Activated T-helper 1 cell treated with anti-CD3 and anti-CD28 coated beads, Interleukin-12 subunit alpha, Interleukin-12 subunit beta, Interleukin-2, Interleukin-4 antibody, amounts not matched to agents 30 ng/mL and 10 ng/mL and 1 ng/mL, durations not matched to agents 14 hours and 24 hours and 36 hours (primary cell): Measurements from ENCODE around the gene PHGDH. TPM values are rescaled to one million over a fixed set of nuclear protein-coding genes. Genes with fewer than 3 reads are reported as not detected.
"Not testable (repeated sequence)": the region's sequence is repeated elsewhere in the genome, so short reads cannot be mapped to it uniquely, and the experiment has no call there.

Experiments
- DNase-seq: peaks from one replicate; pipeline ENCODE4 v3.0.0; 2021; ENCODE audit warnings: low spot score
- H3K27ac Mint-ChIP-seq: one replicate; pipeline ENCODE4 v1.8.0; 2021; ENCODE audit warnings: mild to moderate bottlenecking, mixed read lengths
- H3K27me3 Mint-ChIP-seq: one replicate; pipeline ENCODE4 v1.8.0; 2022; ENCODE audit warnings: mild to moderate bottlenecking, moderate library complexity, mixed read lengths; ENCODE audit not compliant: insufficient read depth
- H3K36me3 Mint-ChIP-seq: one replicate; pipeline ENCODE4 v1.8.0; 2021; ENCODE audit warnings: low read depth, mixed read lengths
- H3K4me1 Mint-ChIP-seq: one replicate; pipeline ENCODE4 v1.8.0; 2021; ENCODE audit warnings: low read depth, mixed read lengths
- H3K4me3 Mint-ChIP-seq: one replicate; pipeline ENCODE4 v1.8.0; 2021; ENCODE audit warnings: mild to moderate bottlenecking, moderate library complexity, mixed read lengths
- H3K9me3 Mint-ChIP-seq: one replicate; pipeline ENCODE4 v1.8.0; 2021; ENCODE audit warnings: mixed read lengths
- intact Hi-C: fragments of 100-400 bp; cut with micrococcal nuclease; formaldehyde crosslinking; loops from one replicate; pipeline ENCODE4 v1.15.1; 2024
- total RNA-seq: library from RNA; stranded (reverse); gene quantifications from 2 replicates; pipeline ENCODE4 v1.2.3, GENCODE V29; 2022

The PHGDH gene
- total RNA-seq, 1 donor from 2014 or later: 49.3 TPM

DNA sequence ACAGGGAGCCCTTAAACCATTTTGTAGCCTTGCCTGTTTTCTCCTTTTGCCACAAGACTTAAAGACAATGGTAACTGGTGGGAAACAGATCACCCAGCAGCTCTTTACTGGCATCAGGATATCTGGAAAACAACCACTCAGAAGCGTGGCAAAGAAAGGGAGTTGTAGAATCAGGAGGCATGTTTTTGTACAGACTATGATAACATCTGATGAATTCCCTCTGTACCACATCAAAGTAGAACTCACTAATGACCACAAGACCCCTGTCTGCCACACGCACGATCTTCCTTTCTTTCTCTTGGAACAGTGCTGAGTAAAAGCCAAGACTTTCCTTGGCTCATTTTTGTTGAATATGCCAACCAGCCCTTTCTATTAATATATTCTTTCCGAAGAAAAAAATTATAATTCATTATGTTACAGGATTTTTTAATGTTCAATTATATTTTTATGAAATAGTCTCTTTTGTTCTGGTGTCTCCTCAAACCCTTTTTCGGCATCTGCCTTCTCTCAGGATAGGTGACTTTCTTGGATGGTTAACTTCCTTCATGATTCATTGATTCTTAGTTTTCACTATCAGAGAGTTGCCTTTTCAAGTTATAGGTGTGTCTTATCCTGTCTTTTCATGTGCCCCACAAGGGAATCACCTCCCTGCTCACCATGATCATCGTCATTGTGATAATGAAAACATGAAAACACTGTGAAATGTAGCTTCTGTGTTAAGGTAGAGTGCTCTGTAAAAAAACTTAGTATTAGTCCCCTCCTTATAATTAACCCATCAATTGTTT is 7.9 kb upstream of the PHGDH start:
- Mint-ChIP-seq H3K4me1 (no peaks in the 10 kb centered on the region), H3K27me3 (peaks cover 15% of the 10 kb centered on the region), H3K4me3 (no peak overlapping the region), H3K9me3 (peaks cover 35% of the 10 kb centered on the region), H3K36me3 (peaks cover 8% of the 10 kb centered on the region), H3K27ac (no peak overlapping the region)
- no peak for DNase-seq
- intact Hi-C loops: no loop called here

DNA sequence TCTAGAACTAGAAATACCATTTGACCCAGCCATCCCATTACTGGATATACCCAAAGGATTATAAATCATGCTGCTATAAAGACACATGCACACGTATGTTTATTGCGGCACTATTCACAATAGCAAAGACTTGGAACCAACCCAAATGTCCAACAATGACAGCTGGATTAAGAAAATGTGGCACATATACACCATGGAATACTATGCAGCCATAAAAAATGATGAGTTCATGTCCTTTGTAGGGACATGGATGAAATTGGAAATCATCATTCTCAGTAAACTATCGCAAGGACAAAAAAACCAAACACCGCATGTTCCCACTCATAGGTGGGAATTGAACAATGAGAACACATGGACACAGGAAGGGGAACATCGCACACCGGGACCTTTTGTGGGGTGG is 5.1 kb upstream of the PHGDH start:
- intact Hi-C loops, H3K36me3 Mint-ChIP-seq, H3K27ac Mint-ChIP-seq, H3K4me1 Mint-ChIP-seq, DNase-seq, H3K4me3 Mint-ChIP-seq: not testable (repeated sequence)
- H3K27me3 Mint-ChIP-seq: peaks cover 33% of the 10 kb centered on the region
- H3K9me3 Mint-ChIP-seq: peaks cover 24% of the 10 kb centered on the region

DNA sequence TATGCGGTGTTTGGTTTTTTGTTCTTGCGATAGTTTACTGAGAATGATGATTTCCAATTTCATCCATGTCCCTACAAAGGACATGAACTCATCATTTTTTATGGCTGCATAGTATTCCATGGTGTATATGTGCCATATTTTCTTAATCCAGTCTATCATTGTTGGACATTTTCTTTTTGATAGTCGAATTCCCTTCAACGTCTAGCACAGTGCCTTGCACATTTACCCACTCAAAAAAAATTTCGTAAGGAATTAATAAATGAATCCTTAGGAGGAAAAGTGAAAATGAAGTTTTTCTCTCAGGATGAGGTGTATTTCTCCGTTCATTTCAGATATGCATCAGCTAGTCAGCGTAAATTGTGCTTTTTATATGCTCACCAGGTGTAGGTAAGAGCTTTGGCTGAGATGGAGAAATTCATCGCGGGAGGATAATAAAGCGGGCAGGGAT is 354 bp upstream of the PHGDH start:
- Mint-ChIP-seq H3K27ac (peak overlapping the region; percentile 80), H3K4me1 (peaks cover 40% of the 10 kb centered on the region), H3K27me3 (peaks cover 30% of the 10 kb centered on the region), H3K4me3 (peak overlapping the region; percentile 94)
- intact Hi-C loops: loop anchor here (5.0 kb wide), 2 partner anchors 64 to 569 kb away; partner anchors contain the start of genes WARS2 and ZNF697
- not testable (repeated sequence) for H3K36me3 Mint-ChIP-seq, H3K9me3 Mint-ChIP-seq, DNase-seq

DNA sequence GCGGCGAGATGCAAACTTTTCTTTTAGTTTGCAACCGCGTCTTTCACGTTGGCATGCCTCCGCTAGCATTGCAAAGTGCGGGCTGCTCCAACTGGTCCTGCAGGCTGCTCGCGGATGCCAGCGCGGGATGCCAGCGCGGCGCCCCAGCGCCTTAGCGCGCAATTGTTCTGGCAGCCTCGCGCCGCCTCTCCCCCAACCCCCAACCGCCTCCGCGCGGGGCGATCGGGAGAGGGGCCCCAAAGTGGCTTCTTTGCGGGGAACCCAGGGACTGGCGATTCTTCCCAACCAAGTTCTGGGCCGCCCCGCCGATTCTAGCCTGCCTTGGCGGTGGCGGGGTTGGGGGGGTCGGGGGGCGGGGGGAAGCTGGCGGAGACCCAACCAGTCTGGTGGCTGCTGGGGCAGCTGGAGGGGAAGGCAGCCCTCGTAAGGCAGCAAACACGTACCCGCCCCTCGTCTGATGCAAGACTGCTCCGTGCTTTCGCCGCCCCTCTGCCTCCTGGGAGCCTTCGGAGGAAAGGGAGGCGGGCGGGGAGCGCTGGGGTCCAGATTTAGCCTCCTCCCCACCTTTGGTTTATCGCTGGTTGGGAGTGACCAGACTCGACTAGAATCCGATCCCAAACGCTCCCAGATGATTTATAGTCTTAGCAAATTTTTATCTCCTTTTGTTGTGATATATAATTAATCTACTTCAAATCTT is 756 bp downstream of the PHGDH start:
- H3K27ac Mint-ChIP-seq: peak overlapping the region; percentile 81
- peaks cover 42% of the 10 kb centered on the region for H3K4me1 Mint-ChIP-seq
- H3K4me3 Mint-ChIP-seq: peak overlapping the region; percentile 94
- peaks cover 30% of the 10 kb centered on the region for H3K27me3 Mint-ChIP-seq
- intact Hi-C loops: loop anchor here (5.0 kb wide), 2 partner anchors 65 to 570 kb away; partner anchors contain the start of genes WARS2 and ZNF697
- peak; percentile 20 for DNase-seq
- no peaks in the 10 kb centered on the region for H3K9me3 Mint-ChIP-seq
- peaks cover 10% of the 10 kb centered on the region for H3K36me3 Mint-ChIP-seq

DNA sequence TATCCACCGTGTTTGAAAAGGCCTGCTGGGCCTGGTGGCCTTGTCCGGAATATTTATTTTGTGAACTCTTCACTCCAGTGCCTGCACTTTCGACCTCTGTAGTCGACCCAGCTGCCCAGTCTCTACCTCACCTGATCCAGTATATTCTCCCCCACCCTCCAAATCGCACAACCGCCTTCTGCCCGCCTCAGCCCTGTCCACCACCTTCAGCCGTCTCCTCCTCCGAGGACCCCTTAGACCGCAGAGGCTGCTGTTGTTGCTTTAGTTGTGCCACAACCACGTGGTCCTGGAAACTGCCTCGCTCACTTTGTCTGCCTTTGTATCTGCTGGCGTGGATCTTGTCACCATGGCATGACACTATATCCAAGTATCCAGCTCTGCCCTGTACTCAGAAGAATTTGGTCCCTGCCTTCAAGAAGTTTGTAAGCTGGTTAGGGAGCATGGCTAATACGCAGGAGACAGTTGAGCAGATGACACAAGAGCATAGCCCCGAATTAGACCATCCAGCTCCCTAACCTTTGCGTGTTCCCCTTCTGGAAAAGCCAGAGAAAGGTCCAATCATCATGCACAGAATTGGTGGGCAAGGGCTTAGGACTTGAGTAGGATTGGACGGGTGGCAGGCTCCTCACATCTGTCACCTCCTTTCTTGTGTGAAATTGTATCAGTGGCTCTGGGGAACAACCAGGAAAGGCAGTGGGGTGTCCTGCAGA is 1.5 kb downstream of the PHGDH start:
- Mint-ChIP-seq H3K36me3 (peaks cover 12% of the 10 kb centered on the region), H3K27ac (peak overlapping the region; percentile 81), H3K9me3 (no peaks in the 10 kb centered on the region), H3K4me1 (peaks cover 42% of the 10 kb centered on the region), H3K27me3 (peaks cover 25% of the 10 kb centered on the region), H3K4me3 (peak overlapping the region; percentile 91)
- intact Hi-C loops: loop anchor here (5.0 kb wide), 2 partner anchors 66 to 571 kb away; partner anchors contain the start of genes WARS2 and ZNF697
- no peak for DNase-seq

DNA sequence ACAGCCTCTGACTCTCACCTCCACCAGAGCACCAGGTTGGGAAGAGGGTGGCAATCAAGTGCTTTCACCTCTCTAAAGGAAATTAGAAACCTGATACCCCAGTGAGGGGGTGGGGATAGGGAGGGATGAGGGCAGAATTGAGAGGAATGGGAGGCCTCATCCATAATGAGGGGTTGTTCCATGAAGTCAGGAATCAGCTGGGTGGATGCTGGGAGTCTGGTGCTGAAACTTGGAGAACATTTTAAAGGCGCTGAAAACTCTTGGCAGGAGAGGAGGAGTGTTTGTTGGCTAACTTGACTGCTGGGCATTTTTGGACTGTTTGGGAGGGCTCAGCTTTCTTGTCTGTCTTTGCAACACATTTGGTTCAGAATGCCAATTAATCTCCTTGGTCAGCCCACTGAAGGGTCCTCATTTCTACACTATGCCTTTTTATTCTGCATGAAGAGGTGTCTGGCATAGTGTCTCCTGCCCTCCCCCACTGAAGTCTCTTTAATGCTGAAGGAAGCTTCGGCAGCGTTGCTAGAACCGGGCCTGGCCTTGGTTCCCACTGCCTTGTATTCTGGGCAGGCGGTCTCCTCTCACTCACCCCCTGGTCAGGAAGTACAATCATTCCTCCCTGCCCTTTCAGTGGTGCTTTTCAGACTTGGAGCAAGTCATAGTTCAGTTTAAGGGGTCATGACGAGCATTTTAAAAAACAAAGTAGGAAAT is 2.2 kb downstream of the PHGDH start:
- Mint-ChIP-seq H3K9me3 (no peaks in the 10 kb centered on the region), H3K27ac (no peak overlapping the region), H3K27me3 (peaks cover 18% of the 10 kb centered on the region), H3K36me3 (peaks cover 12% of the 10 kb centered on the region), H3K4me1 (peaks cover 42% of the 10 kb centered on the region), H3K4me3 (peak overlapping the region; percentile 91)
- intact Hi-C loops: loop anchor here (5.0 kb wide), 2 partner anchors 67 to 572 kb away; partner anchors contain the start of genes WARS2 and ZNF697
- DNase-seq: no peak

DNA sequence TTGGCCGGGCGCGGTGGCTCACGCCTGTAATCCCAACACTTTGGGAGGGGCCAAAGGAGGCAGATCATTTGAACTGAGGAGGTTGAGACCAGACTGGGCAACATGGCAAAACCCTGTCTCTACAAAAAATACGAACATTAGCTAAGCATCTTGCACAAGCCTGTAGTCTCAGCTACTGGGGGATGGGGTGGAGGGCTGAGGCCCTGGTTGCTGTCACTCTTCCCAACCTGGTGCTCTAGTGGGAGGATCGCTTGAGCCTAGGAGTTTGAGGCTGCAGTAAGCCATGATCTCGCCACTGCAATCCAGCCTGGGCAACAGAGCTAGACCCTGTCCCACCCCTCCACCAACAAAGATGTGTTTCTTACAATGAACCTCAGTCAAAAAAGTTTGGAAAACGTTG is 2.8 kb downstream of the PHGDH start:
- Mint-ChIP-seq H3K27ac (no peak overlapping the region), H3K4me3 (peak overlapping the region; percentile 45), H3K36me3 (peaks cover 12% of the 10 kb centered on the region), H3K9me3 (no peaks in the 10 kb centered on the region), H3K4me1 (peaks cover 42% of the 10 kb centered on the region), H3K27me3 (peaks cover 13% of the 10 kb centered on the region)
- intact Hi-C loops: loop anchor here (5.0 kb wide), 2 partner anchors 67 to 572 kb away; partner anchors contain the start of genes WARS2 and ZNF697
- no peak for DNase-seq

DNA sequence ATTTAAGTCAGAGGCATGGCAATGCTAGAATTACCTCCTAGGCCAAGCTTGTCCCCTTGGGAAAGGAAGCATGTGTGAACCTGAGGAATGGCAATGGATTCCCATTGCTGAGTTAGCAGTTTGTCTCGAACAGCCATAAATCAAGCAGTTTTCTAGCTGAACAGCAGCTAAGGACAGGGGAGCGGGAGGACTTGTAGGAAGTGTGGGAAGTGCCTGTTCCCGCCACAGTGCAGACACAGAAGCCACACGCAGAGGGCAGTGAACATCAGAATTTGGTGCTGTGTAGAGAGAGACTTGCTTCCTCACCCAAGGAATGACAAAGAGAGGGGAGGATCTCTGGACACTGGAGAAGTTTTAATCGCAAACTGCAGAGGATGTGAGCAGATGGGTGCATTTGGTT is 3.8 kb downstream of the PHGDH start:
- intact Hi-C loops: no loop called here
- H3K36me3 Mint-ChIP-seq: peaks cover 12% of the 10 kb centered on the region
- no peak overlapping the region for H3K4me3 Mint-ChIP-seq
- peaks cover 4% of the 10 kb centered on the region for H3K27me3 Mint-ChIP-seq
- H3K9me3 Mint-ChIP-seq: no peaks in the 10 kb centered on the region
- H3K4me1 Mint-ChIP-seq: peaks cover 42% of the 10 kb centered on the region
- DNase-seq: no peak
- no peak overlapping the region for H3K27ac Mint-ChIP-seq

DNA sequence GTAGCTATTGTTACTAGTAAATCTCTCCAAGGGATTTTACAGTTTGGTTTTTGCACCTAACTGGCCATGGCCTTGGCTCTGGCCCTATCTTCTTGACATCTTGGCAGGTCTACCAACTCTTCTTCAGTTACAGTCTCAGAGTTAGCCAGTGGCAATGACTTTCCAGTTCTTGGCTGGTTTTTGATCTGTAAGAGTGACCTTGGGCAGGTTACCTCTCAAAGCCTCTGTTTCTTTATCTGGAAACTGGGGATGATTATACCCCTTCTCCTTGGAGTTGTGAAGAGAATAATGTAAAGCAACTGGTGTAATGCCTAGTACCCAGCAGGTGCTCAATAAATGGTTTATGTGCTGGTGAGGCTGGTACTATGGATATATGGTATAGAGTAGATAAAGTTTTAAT is 6.7 kb downstream of the PHGDH start:
- H3K36me3 Mint-ChIP-seq: peaks cover 23% of the 10 kb centered on the region
- no peak for DNase-seq
- no peaks in the 10 kb centered on the region for H3K9me3 Mint-ChIP-seq
- H3K4me3 Mint-ChIP-seq: no peak overlapping the region
- intact Hi-C loops: no loop called here
- H3K27ac Mint-ChIP-seq: no peak overlapping the region
- no peaks in the 10 kb centered on the region for H3K27me3 Mint-ChIP-seq
- peaks cover 35% of the 10 kb centered on the region for H3K4me1 Mint-ChIP-seq

DNA sequence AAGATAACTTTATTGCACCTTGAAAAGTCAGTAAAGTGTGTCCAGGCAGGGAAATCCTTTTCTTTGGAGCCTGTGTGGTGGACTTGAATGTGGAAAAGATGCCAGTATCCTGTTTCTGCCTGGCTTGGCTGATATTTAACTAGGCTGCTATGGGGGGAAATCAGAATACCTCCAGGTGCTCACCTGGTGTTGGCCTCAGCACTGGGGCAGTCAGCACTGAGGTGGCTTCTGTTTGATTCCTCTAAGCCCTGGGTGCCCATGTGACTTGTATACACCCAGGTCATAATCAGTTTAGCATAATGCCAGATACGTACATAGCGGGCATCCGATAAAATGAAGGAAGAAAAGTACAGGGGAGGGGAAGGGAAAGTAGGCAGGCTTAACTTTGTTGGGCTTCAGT is 7.2 kb downstream of the PHGDH start:
- Mint-ChIP-seq H3K36me3 (peaks cover 23% of the 10 kb centered on the region), H3K9me3 (no peaks in the 10 kb centered on the region), H3K4me1 (peaks cover 29% of the 10 kb centered on the region), H3K27me3 (no peaks in the 10 kb centered on the region), H3K4me3 (no peak overlapping the region), H3K27ac (no peak overlapping the region)
- intact Hi-C loops: no loop called here
- DNase-seq: no peak

DNA sequence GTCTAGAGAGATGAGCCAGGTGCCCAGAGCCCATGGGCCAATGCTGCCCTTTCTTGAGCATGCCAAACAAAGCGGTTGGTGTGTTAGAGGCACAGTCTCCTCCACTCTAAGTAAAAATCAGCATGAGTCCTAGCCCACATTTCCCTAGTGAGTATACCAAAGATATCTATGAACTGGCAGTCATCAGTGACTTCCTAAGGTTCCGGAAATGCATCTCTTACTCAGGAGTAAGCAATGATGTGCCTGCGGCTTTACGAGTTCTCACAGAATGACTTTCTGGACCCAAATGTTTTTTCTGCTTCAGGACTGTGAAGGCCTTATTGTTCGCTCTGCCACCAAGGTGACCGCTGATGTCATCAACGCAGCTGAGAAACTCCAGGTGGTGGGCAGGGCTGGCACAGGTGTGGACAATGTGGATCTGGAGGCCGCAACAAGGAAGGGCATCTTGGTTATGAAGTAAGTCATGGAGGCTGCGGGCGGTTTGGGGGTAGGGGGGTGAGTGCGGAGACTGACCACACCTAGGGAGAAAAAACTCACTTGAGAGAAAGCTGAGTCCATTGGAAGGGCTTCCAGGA is 9.2 kb downstream of the PHGDH start:
- H3K4me3 Mint-ChIP-seq: no peak overlapping the region
- no peak overlapping the region for H3K27ac Mint-ChIP-seq
- peaks cover 29% of the 10 kb centered on the region for H3K36me3 Mint-ChIP-seq
- peaks cover 22% of the 10 kb centered on the region for H3K4me1 Mint-ChIP-seq
- intact Hi-C loops: no loop called here
- no peaks in the 10 kb centered on the region for H3K9me3 Mint-ChIP-seq
- no peak for DNase-seq
- no peaks in the 10 kb centered on the region for H3K27me3 Mint-ChIP-seq

DNA sequence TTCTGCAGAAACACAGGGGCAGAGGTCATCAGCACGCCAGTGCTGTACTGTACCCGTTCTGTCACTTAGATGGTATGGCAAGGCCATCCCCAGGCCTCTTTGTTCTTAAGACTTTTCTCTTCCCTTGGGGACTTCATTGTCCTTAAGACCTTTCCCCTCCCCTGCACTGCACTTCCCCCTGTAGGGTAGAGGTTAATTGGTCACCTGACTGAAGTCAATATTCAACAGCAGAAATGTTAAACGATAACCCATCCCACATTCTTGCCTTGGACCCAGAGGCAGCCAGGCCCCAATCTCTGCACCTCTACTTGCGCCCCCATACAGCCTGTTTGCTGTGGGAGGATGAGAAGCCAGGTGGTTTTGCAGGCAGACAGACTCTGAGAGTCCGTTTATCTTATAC is 10.2 kb downstream of the PHGDH start:
- peaks cover 16% of the 10 kb centered on the region for H3K4me1 Mint-ChIP-seq
- H3K4me3 Mint-ChIP-seq: no peak overlapping the region
- intact Hi-C loops: no loop called here
- H3K36me3 Mint-ChIP-seq: peaks cover 33% of the 10 kb centered on the region
- H3K27ac Mint-ChIP-seq: no peak overlapping the region
- H3K9me3 Mint-ChIP-seq: no peaks in the 10 kb centered on the region
- DNase-seq: no peak
- no peaks in the 10 kb centered on the region for H3K27me3 Mint-ChIP-seq
